ENCODE data around the gene ZBTB20. TPM values are rescaled to one million over a fixed set of nuclear protein-coding genes. Genes with fewer than 3 reads are reported as not detected.

The ZBTB20 gene
- total and polyA plus RNA-seq, 2 of the 4 experiments (the other 2 are of a cell fraction): 0.75 to 14.7 TPM

- Histone ChIP-seq H2BK5ac (ENCODE audit: low read depth, low read length, poor library complexity, severe bottlenecking) (no peak overlapping the region), H2AK9ac (replicated peaks; ENCODE audit: low read depth, low read length, poor library complexity) (no peak overlapping the region), H4K20me1 (ENCODE audit: insufficient read depth, low read length) (no peaks in the 10 kb centered on the region), H3K56ac (ENCODE audit: extremely low read depth, insufficient read depth, low read length) (no peak overlapping the region), H2BK20ac (ENCODE audit: low read depth, low read length) (no peak overlapping the region), H3K4me1 (ENCODE audit: control insufficient read depth, insufficient read depth, low read length) (peaks cover 14% of the 10 kb centered on the region), H3K9ac (ENCODE audit: low read depth, low read length) (no peak overlapping the region), H2BK120ac (ENCODE audit: low read depth, low read length) (no peak overlapping the region), H4K8ac (ENCODE audit: low read depth in 2 of 2, low read length in 2 of 2) (no peak overlapping the region), H3K14ac (replicated peaks; ENCODE audit: low read depth, low read length) (no peak overlapping the region), H2AK5ac (ENCODE audit: low read depth, low read length) (no peak overlapping the region; the same call in 1 of the 2 replicates), H4K91ac (ENCODE audit: insufficient read depth, low read depth, low read length) (no peak overlapping the region), H3K23ac (ENCODE audit: low read depth, low read length) (no peak overlapping the region), H3K36me3 (ENCODE audit: control insufficient read depth, insufficient read depth, low read length) (no peaks in the 10 kb centered on the region), H2AFZ (replicated peaks; ENCODE audit: low read length, poor library complexity) (no peak overlapping the region), H3K9me1 (ENCODE audit: insufficient read depth, low read length) (peaks cover 11% of the 10 kb centered on the region), H3K4me3 (ENCODE audit: insufficient read depth, low read depth, low read length) (no peak overlapping the region), H3K4me2 (ENCODE audit: low read depth, low read length) (no peak overlapping the region), H3K27ac (ENCODE audit: insufficient read depth, low read length) (no peak overlapping the region), H3K4ac (ENCODE audit: low read depth, low read length) (no peak overlapping the region), H3K79me1 (ENCODE audit: low read depth in 1 of 2, low read length in 2 of 2) (0 out of 4 replicates have a peak, but pooled peaks cover 0 to 4% of the 10 kb centered on the region in 2 experiments), H4K5ac (ENCODE audit: low read depth, low read length) (no peak overlapping the region), H3K9me3 (ENCODE audit: control insufficient read depth, insufficient read depth, low read length) (no peaks in the 10 kb centered on the region), H3K18ac (ENCODE audit: low read depth, low read length) (no peak overlapping the region), H2BK15ac (ENCODE audit: low read depth, low read length) (no peak overlapping the region), H3K27me3 (ENCODE audit: control insufficient read depth, insufficient read depth, low read length) (no peaks in the 10 kb centered on the region)
- BruUV-seq (replicated peaks): no TSS peak
- in situ Hi-C loops (cut with MboI; ENCODE audit: low sequenced_read_pairs) (loop anchor here (25.0 kb wide), 2 partner anchors 839 to 964 kb away; no protein-coding TSS in a partner anchor), intact Hi-C loops (cut with micrococcal nuclease) (no loop called here), dilution Hi-C loops (cut with HindIII; ENCODE audit: low sequenced_read_pairs, unreplicated experiment) (no loop called here)
- CTCF ChIA-PET: interaction anchor here (1.4 kb wide), 1 partner anchor 9 kb away, joined by 3 read pairs; no protein-coding TSS in a partner anchor
- DNase-seq (no peak), ATAC-seq (ENCODE audit: low read depth) (no peak)
- TF ChIP-seq MXI1 (IDR thresholded peaks at IDR 0.05; ENCODE audit: borderline replicate concordance, low read depth, low read length) (no peak), USF2 (IDR thresholded peaks at IDR 0.05; ENCODE audit: low read depth, low read length) (no peak), BHLHE40 (IDR thresholded peaks at IDR 0.05; ENCODE audit: low read depth, low read length) (no peak), CHD1 (IDR thresholded peaks at IDR 0.05; ENCODE audit: low read depth, low read length) (no peak), FOS (IDR thresholded peaks at IDR 0.05; ENCODE audit: low read depth, low read length) (no peak), RCOR1 (IDR thresholded peaks at IDR 0.05; ENCODE audit: insufficient replicate concordance, low read length) (no peak), RFX5 (IDR thresholded peaks at IDR 0.05; ENCODE audit: low read depth, low read length) (no peak), MAZ (IDR thresholded peaks at IDR 0.05; ENCODE audit: borderline replicate concordance, low read depth, low read length) (no peak), CTCF (conservative IDR thresholded peaks at IDR 0.05; ENCODE audit: low read depth, low read length) (no peak), RAD21 (IDR thresholded peaks at IDR 0.05; ENCODE audit: low read length) (no peak), POLR2A (IDR thresholded peaks at IDR 0.05; ENCODE audit: low read depth, low read length) (no peak), ELK1 (IDR thresholded peaks at IDR 0.05; ENCODE audit: borderline replicate concordance, low read depth, low read length) (no peak)
- 100% methylated on average over 3 of the region's 3 CpGs; no CpG with 5 or more reads in 1 of the 2 experiments for WGBS, 2 experiments (ENCODE audit: extremely low coverage in 2 of 2, insufficient read length in 1 of 2)
- POLR2A ChIA-PET (ENCODE audit: unreplicated experiment): no interaction called here
Observed at GRCh38 chr3:114848643-114849350, 298.3 kb downstream of the ZBTB20 start.

All from IMR-90 (cell line).